Stomach smooth muscle (tissue), 2 donors: Measurements from ENCODE around the gene SLC38A6.

ENCODE experiments used
- H3K27ac ChIP-seq: one replicate; pipeline ENCODE4 v1.7.0; 2013; ENCODE audit warnings: mild to moderate bottlenecking, low read length, inconsistent platforms
- H3K27me3 ChIP-seq, 2 donors: one replicate each; pipeline ENCODE4 v1.7.0; 2013; ENCODE audit warnings: low read length in 2 of 2; ENCODE audit not compliant: insufficient read depth in 2 of 2, control insufficient read depth in 1 of 2
- H3K36me3 ChIP-seq, 2 donors: one replicate each; pipeline ENCODE4 v1.7.0; 2013; ENCODE audit warnings: low read length in 2 of 2; ENCODE audit not compliant: control insufficient read depth in 2 of 2, insufficient read depth in 2 of 2
- H3K4me1 ChIP-seq: one replicate; pipeline ENCODE4 v1.7.0; 2013; ENCODE audit warnings: low read length; ENCODE audit not compliant: control insufficient read depth, insufficient read depth
- H3K4me3 ChIP-seq, 2 donors: one replicate each; pipeline ENCODE4 v1.7.0; 2013; ENCODE audit warnings: low read length in 2 of 2
- H3K9ac ChIP-seq, 2 donors: one replicate each; pipeline ENCODE4 v1.7.0; 2013; ENCODE audit warnings: low read length in 2 of 2, mild to moderate bottlenecking in 1 of 2
- H3K9me3 ChIP-seq, 2 donors: one replicate each; pipeline ENCODE4 v1.7.0; 2013; ENCODE audit warnings: low read length in 2 of 2; ENCODE audit not compliant: control insufficient read depth in 2 of 2
- donor health status: healthy.
- donor health status: Pancreatic carcinoma.

The SLC38A6 gene

GRCh38 chr14:60980811-60981632 is at the start of gene SLC38A6, which contains the start of gene TRMT5:
SLC38A6 (plus strand) TSS chr14:60981245; CDS start chr14:60981278, 33 bp downstream.
TRMT5 (minus strand) TSS chr14:60981079; CDS start chr14:60980973, 106 bp downstream.
- Histone ChIP-seq H3K4me3 (peak within 1 kb of the TSS; percentile 90 to 92), H3K36me3 (peaks cover 3 to 8% of the 10 kb centered on the region in 2 donors), H3K4me1 (peaks cover 4% of the 10 kb centered on the region), H3K27me3 (no peaks in the 10 kb centered on the region), H3K9me3 (no peaks in the 10 kb centered on the region), H3K9ac (peak within 1 kb of the TSS; percentile 88 to 96), H3K27ac (peak within 1 kb of the TSS; percentile 80)

GRCh38 chr14:60933920-60934655 is 47.0 kb upstream of the SLC38A6 start:
- Histone ChIP-seq H3K9ac (no peak overlapping the region), H3K27ac (no peak overlapping the region), H3K9me3 (no peaks in the 10 kb centered on the region), H3K36me3 (no peaks in the 10 kb centered on the region), H3K4me1 (no peaks in the 10 kb centered on the region), H3K4me3 (no peak overlapping the region), H3K27me3 (no peaks in the 10 kb centered on the region)

GRCh38 chr14:60935319-60935718 is 45.7 kb upstream of the SLC38A6 start:
- Histone ChIP-seq H3K27ac (no peak overlapping the region), H3K27me3 (no peaks in the 10 kb centered on the region), H3K4me1 (no peaks in the 10 kb centered on the region), H3K4me3 (no peak overlapping the region), H3K9me3 (no peaks in the 10 kb centered on the region), H3K36me3 (no peaks in the 10 kb centered on the region), H3K9ac (no peak overlapping the region)

- H3K4me3 ChIP-seq: no peak overlapping the region
- no peak overlapping the region for H3K9ac ChIP-seq
- no peak overlapping the region for H3K27ac ChIP-seq
- H3K27me3 ChIP-seq: no peaks in the 10 kb centered on the region
- H3K4me1 ChIP-seq: no peaks in the 10 kb centered on the region
- H3K36me3 ChIP-seq: no peaks in the 10 kb centered on the region
- H3K9me3 ChIP-seq: no peaks in the 10 kb centered on the region
Measured at GRCh38 chr14:60943637-60944032, 37.4 kb upstream of the SLC38A6 start.

GRCh38 chr14:60944204-60944603 is 36.8 kb upstream of the SLC38A6 start:
- H3K27ac ChIP-seq: no peak overlapping the region
- no peaks in the 10 kb centered on the region for H3K36me3 ChIP-seq
- H3K9me3 ChIP-seq: no peaks in the 10 kb centered on the region
- no peak overlapping the region for H3K4me3 ChIP-seq
- H3K4me1 ChIP-seq: no peaks in the 10 kb centered on the region
- H3K9ac ChIP-seq: no peak overlapping the region
- H3K27me3 ChIP-seq: no peaks in the 10 kb centered on the region

- no peak overlapping the region for H3K27ac ChIP-seq
- no peaks in the 10 kb centered on the region for H3K27me3 ChIP-seq
- no peak overlapping the region for H3K4me3 ChIP-seq
Measured at GRCh38 chr14:60945984-60946383, 35.1 kb upstream of the SLC38A6 start.

GRCh38 chr14:60946773-60947172 is 34.3 kb upstream of the SLC38A6 start:
- no peaks in the 10 kb centered on the region for H3K27me3 ChIP-seq
- H3K9me3 ChIP-seq: no peaks in the 10 kb centered on the region
- no peaks in the 10 kb centered on the region for H3K4me1 ChIP-seq
- no peak overlapping the region for H3K27ac ChIP-seq
- H3K9ac ChIP-seq: no peak overlapping the region
- no peaks in the 10 kb centered on the region for H3K36me3 ChIP-seq
- H3K4me3 ChIP-seq: no peak overlapping the region

More at GRCh38 chr14:60945984-60946383, 35.1 kb upstream of the SLC38A6 start:
- Histone ChIP-seq H3K36me3 (no peaks in the 10 kb centered on the region), H3K4me1 (no peaks in the 10 kb centered on the region), H3K9me3 (no peaks in the 10 kb centered on the region), H3K9ac (no peak overlapping the region)

GRCh38 chr14:60951776-60952435 is 29.1 kb upstream of the SLC38A6 start:
- Histone ChIP-seq H3K27me3 (no peaks in the 10 kb centered on the region), H3K4me3 (no peak overlapping the region), H3K9me3 (peaks cover 0 to 5% of the 10 kb centered on the region in 2 donors), H3K27ac (no peak overlapping the region), H3K9ac (no peak overlapping the region), H3K4me1 (no peaks in the 10 kb centered on the region), H3K36me3 (no peaks in the 10 kb centered on the region)

GRCh38 chr14:60956202-60956601 is 24.8 kb upstream of the SLC38A6 start:
- Histone ChIP-seq H3K27me3 (no peaks in the 10 kb centered on the region), H3K4me3 (no peak overlapping the region), H3K4me1 (no peaks in the 10 kb centered on the region), H3K9me3 (peaks cover 3 to 21% of the 10 kb centered on the region in 2 donors), H3K36me3 (no peaks in the 10 kb centered on the region), H3K9ac (no peak overlapping the region), H3K27ac (no peak overlapping the region)

- Histone ChIP-seq H3K27me3 (no peaks in the 10 kb centered on the region), H3K9ac (no peak overlapping the region), H3K4me1 (no peaks in the 10 kb centered on the region), H3K27ac (no peak overlapping the region), H3K36me3 (no peaks in the 10 kb centered on the region), H3K4me3 (no peak overlapping the region), H3K9me3 (peaks cover 3 to 21% of the 10 kb centered on the region in 2 donors)
Measured at GRCh38 chr14:60956632-60957031, 24.4 kb upstream of the SLC38A6 start.
